ENCODE data around the gene MOB3A.
A peak's percentile ranks its signal among the peaks of the same experiment; 100 is the strongest.

MOB3A gene

DNA sequence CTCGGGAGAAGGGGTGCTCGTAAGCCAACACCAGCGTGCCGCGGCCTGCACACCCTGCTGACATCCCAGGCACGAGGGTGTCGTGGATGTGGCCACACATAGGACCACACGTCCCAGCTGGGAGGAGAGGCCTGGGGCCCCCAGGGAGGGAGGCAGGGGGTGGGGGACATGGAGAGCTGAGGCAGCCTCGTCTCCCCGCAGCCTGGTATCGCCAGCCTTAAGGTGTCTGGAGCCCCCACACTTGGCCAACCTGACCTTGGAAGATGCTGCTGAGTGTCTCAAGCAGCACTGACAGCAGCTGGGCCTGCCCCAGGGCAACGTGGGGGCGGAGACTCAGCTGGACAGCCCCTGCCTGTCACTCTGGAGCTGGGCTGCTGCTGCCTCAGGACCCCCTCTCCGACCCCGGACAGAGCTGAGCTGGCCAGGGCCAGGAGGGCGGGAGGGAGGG is 3.0 kb upstream of the MOB3A start:
- H3K4me3 ChIP-seq (ENCODE audit: low read depth, low read length): no peak overlapping the region
- ChIA-PET POLR2A (interaction anchor here (0.7 kb wide), 1 partner anchor 45 kb away, joined by 3 read pairs; no protein-coding TSS in a partner anchor), CTCF (no interaction called here)
- H3K9me3 ChIP-seq (ENCODE audit: control insufficient read depth, insufficient read depth, low read depth, low read length): no peaks in the 10 kb centered on the region
- TF ChIP-seq ZNF501 (tag by site-specific recombination; IDR thresholded peaks at IDR 0.05) (no peak), ZEB2 (tag by site-specific recombination; IDR thresholded peaks at IDR 0.05) (no peak), MYNN (tag by site-specific recombination; IDR thresholded peaks at IDR 0.05; ENCODE audit: borderline replicate concordance) (no peak), ZNF600 (tag by site-specific recombination; IDR thresholded peaks at IDR 0.05) (0 out of 2 replicates have a peak, but pooled peaks have one; percentile 22), EGR2 (tag by site-specific recombination; IDR thresholded peaks at IDR 0.05; ENCODE audit: low read depth) (no peak)
- H3K4me1 ChIP-seq (ENCODE audit: control insufficient read depth, insufficient read depth, low read length): peaks cover 7% of the 10 kb centered on the region; the same call in 1 of the 2 replicates
- no peak overlapping the region for H3K27ac ChIP-seq (ENCODE audit: extremely low read depth, low read depth, low read length)
- peaks cover 8 to 52% of the 10 kb centered on the region in 2 experiments; a peak in 2 of 3 replicates for H3K36me3 ChIP-seq (ENCODE audit: control insufficient read depth in 2 of 2, insufficient read depth in 1 of 2, low read length in 2 of 2)

DNA sequence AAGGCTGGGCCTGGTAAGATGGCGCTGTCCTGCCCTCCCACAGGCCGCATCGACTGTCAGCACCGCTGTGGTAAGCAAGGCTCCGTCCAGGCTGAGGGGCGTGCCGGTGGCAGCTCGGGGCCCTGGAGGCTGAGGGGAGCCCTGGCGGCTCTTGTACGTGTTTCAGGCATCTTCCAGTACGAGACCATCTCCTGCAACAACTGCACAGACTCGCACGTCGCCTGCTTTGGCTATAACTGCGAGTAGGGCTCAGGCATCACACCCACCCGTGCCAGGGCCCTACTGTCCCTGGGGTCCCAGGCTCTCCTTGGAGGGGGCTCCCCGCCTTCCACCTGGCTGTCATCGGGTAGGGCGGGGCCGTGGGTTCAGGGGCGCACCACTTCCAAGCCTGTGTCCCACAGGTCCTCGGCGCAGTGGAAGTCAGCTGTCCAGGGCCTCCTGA is 1.8 kb upstream of the MOB3A start:
- Histone ChIP-seq H3K27ac (ENCODE audit: extremely low read depth, low read depth, low read length) (no peak overlapping the region), H3K4me3 (ENCODE audit: low read depth, low read length) (no peak overlapping the region), H3K9me3 (ENCODE audit: control insufficient read depth, insufficient read depth, low read depth, low read length) (no peaks in the 10 kb centered on the region), H3K36me3 (ENCODE audit: control insufficient read depth in 2 of 2, insufficient read depth in 1 of 2, low read length in 2 of 2) (peaks cover 6 to 48% of the 10 kb centered on the region in 2 experiments; a peak in 2 of 3 replicates), H3K4me1 (ENCODE audit: control insufficient read depth, insufficient read depth, low read length) (peaks cover 7% of the 10 kb centered on the region; the same call in 1 of the 2 replicates)
- POLR2A ChIA-PET: interaction anchor here (0.9 kb wide), 1 partner anchor 10 kb away, joined by 9 read pairs; no protein-coding TSS in a partner anchor
- no peak for TF ChIP-seq HOXC10 (CRISPR knock-in tag; IDR thresholded peaks at IDR 0.05)
- TF ChIP-seq ZNF600 (tag by site-specific recombination; IDR thresholded peaks at IDR 0.05): peak; percentile 38; the same call in 1 of the 2 replicates
- 0 out of 2 replicates have a peak, but pooled peaks have one; percentile 16 for TF ChIP-seq KLF8 (tag by site-specific recombination; IDR thresholded peaks at IDR 0.05)
- CTCF ChIA-PET: interaction anchor here (0.8 to 1.1 kb wide), 4 partner anchors 25 to 167 kb away, joined by 3 to 6 read pairs (median 3); no protein-coding TSS in a partner anchor

DNA sequence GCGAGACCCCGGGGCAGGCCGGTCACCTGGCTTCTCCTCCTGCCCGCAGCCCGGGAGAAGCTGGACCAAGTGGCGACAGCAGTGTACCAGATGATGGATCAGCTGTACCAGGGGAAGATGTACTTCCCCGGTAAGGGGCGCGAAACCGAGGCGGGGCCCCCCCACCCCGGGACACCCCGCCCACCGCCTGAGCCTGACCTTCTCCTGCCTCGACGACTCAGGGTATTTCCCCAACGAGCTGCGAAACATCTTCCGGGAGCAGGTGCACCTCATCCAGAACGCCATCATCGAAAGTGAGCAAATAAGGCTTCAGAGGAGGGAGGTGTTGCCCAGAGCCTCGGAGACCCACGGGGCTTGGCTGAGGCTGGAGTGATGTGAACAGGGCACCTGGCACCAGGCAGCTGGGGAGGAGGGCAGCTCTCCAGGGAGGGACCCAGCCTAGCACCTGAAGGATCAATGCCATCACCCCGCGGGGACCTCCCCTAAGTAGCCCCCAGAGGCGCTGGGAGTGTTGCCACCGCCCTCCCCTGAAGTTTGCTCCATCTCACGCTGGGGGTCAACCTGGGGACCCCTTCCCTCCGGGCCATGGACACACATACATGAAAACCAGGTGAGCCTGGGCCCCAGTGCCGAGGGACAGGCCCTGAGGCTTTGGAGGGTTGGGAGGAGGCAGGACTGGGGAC is 1.2 kb upstream of the MOB3A start:
- Histone ChIP-seq H3K9me3 (ENCODE audit: control insufficient read depth, insufficient read depth, low read depth, low read length) (no peaks in the 10 kb centered on the region), H3K27ac (ENCODE audit: extremely low read depth, low read depth, low read length) (peak overlapping the region; percentile 31; the same call in 1 of the 2 replicates), H3K36me3 (ENCODE audit: control insufficient read depth in 2 of 2, insufficient read depth in 1 of 2, low read length in 2 of 2) (peaks cover 4 to 47% of the 10 kb centered on the region in 2 experiments; a peak in 2 of 3 replicates), H3K4me3 (ENCODE audit: low read depth, low read length) (peak overlapping the region; percentile 43), H3K4me1 (ENCODE audit: control insufficient read depth, insufficient read depth, low read length) (peaks cover 7% of the 10 kb centered on the region; the same call in 1 of the 2 replicates)
- ChIA-PET CTCF (interaction anchor here (0.8 to 1.1 kb wide), 5 partner anchors 25 to 167 kb away, joined by 3 to 6 read pairs (median 3); no protein-coding TSS in a partner anchor), POLR2A (interaction anchor here (0.9 kb wide), 1 partner anchor 9 kb away, joined by 9 read pairs; no protein-coding TSS in a partner anchor)
- TF ChIP-seq, protein P1, sequence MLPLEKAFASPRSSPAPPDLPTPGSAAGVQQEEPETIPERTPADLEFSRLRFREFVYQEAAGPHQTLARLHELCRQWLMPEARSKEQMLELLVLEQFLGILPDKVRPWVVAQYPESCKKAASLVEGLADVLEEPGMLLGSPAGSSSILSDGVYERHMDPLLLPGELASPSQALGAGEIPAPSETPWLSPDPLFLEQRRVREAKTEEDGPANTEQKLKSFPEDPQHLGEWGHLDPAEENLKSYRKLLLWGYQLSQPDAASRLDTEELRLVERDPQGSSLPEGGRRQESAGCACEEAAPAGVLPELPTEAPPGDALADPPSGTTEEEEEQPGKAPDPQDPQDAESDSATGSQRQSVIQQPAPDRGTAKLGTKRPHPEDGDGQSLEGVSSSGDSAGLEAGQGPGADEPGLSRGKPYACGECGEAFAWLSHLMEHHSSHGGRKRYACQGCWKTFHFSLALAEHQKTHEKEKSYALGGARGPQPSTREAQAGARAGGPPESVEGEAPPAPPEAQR (tag by site-specific recombination; IDR thresholded peaks at IDR 0.05): no peak
- TF ChIP-seq ZBTB8A (tag by site-specific recombination; IDR thresholded peaks at IDR 0.05): no peak
- TF ChIP-seq ZNF146 (tag by site-specific recombination; IDR thresholded peaks at IDR 0.05): no peak
- no peak for TF ChIP-seq MYNN (tag by site-specific recombination; IDR thresholded peaks at IDR 0.05; ENCODE audit: borderline replicate concordance)
- no peak for TF ChIP-seq BCL11A (tag by site-specific recombination; IDR thresholded peaks at IDR 0.05; ENCODE audit: low read depth)
- TF ChIP-seq ZNF768 (tag by site-specific recombination; IDR thresholded peaks at IDR 0.05): no peak
- peak; percentile 39; the same call in 1 of the 2 replicates for TF ChIP-seq ZNF600 (tag by site-specific recombination; IDR thresholded peaks at IDR 0.05)
- TF ChIP-seq ZNF391 (tag by site-specific recombination; IDR thresholded peaks at IDR 0.05; ENCODE audit: borderline replicate concordance, low read depth): no peak
- no peak for TF ChIP-seq KLF16 (tag by site-specific recombination; IDR thresholded peaks at IDR 0.05)
- no peak for TF ChIP-seq RBAK (tag by site-specific recombination; IDR thresholded peaks at IDR 0.05)
- TF ChIP-seq IKZF3 (tag by site-specific recombination; IDR thresholded peaks at IDR 0.05): no peak
- TF ChIP-seq ZNF223 (tag by site-specific recombination; IDR thresholded peaks at IDR 0.05): no peak
- TF ChIP-seq, protein P2, sequence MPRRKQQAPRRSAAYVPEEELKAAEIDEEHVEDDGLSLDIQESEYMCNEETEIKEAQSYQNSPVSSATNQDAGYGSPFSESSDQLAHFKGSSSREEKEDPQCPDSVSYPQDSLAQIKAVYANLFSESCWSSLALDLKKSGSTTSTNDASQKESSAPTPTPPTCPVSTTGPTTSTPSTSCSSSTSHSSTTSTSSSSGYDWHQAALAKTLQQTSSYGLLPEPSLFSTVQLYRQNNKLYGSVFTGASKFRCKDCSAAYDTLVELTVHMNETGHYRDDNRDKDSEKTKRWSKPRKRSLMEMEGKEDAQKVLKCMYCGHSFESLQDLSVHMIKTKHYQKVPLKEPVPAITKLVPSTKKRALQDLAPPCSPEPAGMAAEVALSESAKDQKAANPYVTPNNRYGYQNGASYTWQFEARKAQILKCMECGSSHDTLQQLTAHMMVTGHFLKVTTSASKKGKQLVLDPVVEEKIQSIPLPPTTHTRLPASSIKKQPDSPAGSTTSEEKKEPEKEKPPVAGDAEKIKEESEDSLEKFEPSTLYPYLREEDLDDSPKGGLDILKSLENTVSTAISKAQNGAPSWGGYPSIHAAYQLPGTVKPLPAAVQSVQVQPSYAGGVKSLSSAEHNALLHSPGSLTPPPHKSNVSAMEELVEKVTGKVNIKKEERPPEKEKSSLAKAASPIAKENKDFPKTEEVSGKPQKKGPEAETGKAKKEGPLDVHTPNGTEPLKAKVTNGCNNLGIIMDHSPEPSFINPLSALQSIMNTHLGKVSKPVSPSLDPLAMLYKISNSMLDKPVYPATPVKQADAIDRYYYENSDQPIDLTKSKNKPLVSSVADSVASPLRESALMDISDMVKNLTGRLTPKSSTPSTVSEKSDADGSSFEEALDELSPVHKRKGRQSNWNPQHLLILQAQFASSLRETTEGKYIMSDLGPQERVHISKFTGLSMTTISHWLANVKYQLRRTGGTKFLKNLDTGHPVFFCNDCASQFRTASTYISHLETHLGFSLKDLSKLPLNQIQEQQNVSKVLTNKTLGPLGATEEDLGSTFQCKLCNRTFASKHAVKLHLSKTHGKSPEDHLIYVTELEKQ (tag by site-specific recombination; IDR thresholded peaks at IDR 0.05; ENCODE audit: borderline replicate concordance): no peak
- TF ChIP-seq, protein P3, sequence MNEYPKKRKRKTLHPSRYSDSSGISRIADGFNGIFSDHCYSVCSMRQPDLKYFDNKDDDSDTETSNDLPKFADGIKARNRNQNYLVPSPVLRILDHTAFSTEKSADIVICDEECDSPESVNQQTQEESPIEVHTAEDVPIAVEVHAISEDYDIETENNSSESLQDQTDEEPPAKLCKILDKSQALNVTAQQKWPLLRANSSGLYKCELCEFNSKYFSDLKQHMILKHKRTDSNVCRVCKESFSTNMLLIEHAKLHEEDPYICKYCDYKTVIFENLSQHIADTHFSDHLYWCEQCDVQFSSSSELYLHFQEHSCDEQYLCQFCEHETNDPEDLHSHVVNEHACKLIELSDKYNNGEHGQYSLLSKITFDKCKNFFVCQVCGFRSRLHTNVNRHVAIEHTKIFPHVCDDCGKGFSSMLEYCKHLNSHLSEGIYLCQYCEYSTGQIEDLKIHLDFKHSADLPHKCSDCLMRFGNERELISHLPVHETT (tag by site-specific recombination; IDR thresholded peaks at IDR 0.05): no peak
- TF ChIP-seq ZNF2 (tag by site-specific recombination; IDR thresholded peaks at IDR 0.05): no peak
- no peak for TF ChIP-seq ZNF555 (tag by site-specific recombination; conservative IDR thresholded peaks at IDR 0.05)
- no peak for TF ChIP-seq HOXA7 (CRISPR knock-in tag; IDR thresholded peaks at IDR 0.05; ENCODE audit: borderline replicate concordance)

Data from HEK293 (cell line).